ENCODE measurements around the gene FBL. TPM values are rescaled to one million over a fixed set of nuclear protein-coding genes. Genes with fewer than 3 reads are reported as not detected.

FBL gene
- total RNA-seq, 2 donors from 2014 or later: 255 to 264 TPM

GRCh38 chr19:39802958-39803357 is 43.2 kb downstream of the FBL start:
- no peak for ATAC-seq
- Mint-ChIP-seq H3K27me3 (peaks cover 31% of the 10 kb centered on the region), H3K27ac (no peak overlapping the region), H3K4me1 (peaks cover 3% of the 10 kb centered on the region), H3K4me3 (no peak overlapping the region), H3K36me3 (ENCODE audit: low read depth) (peaks cover 6% of the 10 kb centered on the region)
- DNase-seq: no peak
- H3K9me3 ChIP-seq (ENCODE audit: control insufficient read depth, low read length, poor library complexity, severe bottlenecking): no peaks in the 10 kb centered on the region

GRCh38 chr19:39797083-39797482 is 49.1 kb downstream of the FBL start:
- peaks cover 4% of the 10 kb centered on the region for H3K4me1 Mint-ChIP-seq
- no peak overlapping the region for H3K27ac Mint-ChIP-seq
- H3K9me3 ChIP-seq (ENCODE audit: control insufficient read depth, low read length, poor library complexity, severe bottlenecking): no peaks in the 10 kb centered on the region
- no peak overlapping the region for H3K4me3 Mint-ChIP-seq
- DNase-seq: no peak
- no peak for ATAC-seq
- H3K27me3 Mint-ChIP-seq: peaks cover 26% of the 10 kb centered on the region
- H3K36me3 Mint-ChIP-seq (ENCODE audit: low read depth): peaks cover 3% of the 10 kb centered on the region

DNA sequence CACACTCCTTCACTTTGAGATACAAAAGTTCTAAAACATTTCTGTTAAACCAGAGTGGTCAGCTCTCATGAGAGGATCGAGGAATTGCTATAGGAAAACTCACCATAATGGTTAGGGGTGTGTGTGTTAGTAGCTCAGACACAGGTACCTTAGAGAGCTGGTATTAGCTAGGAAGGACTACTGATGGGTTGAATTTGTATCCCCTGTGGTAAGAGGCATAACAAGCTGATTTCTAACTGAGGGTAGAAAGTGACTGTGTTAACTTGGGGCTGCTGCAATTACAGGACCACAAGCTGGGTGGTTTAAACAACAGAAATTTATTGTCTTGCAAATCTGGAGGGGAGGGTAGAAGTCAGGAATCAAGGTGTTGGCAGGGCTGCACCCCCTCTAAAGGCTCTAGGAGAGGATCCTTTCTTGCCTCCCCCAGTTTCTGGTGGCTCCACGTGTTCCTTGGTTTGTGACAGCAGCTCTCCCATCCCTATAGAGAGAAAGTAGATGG is 50.1 kb downstream of the FBL start:
- ATAC-seq: no peak
- H3K27ac Mint-ChIP-seq: no peak overlapping the region
- no peak for DNase-seq
- H3K36me3 Mint-ChIP-seq (ENCODE audit: low read depth): peaks cover 2% of the 10 kb centered on the region
- H3K9me3 ChIP-seq (ENCODE audit: control insufficient read depth, low read length, poor library complexity, severe bottlenecking): no peaks in the 10 kb centered on the region
- H3K27me3 Mint-ChIP-seq: peaks cover 21% of the 10 kb centered on the region
- no peak overlapping the region for H3K4me3 Mint-ChIP-seq
- peaks cover 4% of the 10 kb centered on the region for H3K4me1 Mint-ChIP-seq

DNA sequence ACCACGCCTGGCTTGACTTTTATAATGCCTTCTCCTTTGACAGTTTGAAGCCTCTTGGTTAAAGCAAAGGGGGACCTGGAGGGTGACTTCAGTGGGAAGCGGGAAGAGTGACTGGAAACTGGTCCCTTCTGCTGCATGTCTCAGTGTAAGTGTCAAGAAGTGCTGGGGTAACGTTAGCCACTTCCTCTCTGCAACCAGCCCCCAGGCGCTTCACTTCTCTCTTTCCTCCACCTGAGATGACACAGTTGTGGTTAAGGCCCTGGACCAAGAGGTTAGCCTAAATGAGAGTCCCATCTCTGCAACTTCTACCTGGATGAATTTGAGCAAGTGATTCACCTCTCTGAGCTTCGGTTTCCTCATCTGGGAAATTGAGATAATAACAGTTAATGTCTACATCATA is 51.2 kb downstream of the FBL start:
- no peak for ATAC-seq
- no peaks in the 10 kb centered on the region for H3K36me3 Mint-ChIP-seq (ENCODE audit: low read depth)
- H3K27me3 Mint-ChIP-seq: peaks cover 16% of the 10 kb centered on the region
- no peak overlapping the region for H3K4me3 Mint-ChIP-seq
- peaks cover 4% of the 10 kb centered on the region for H3K4me1 Mint-ChIP-seq
- DNase-seq: no peak
- no peaks in the 10 kb centered on the region for H3K9me3 ChIP-seq (ENCODE audit: control insufficient read depth, low read length, poor library complexity, severe bottlenecking)
- no peak overlapping the region for H3K27ac Mint-ChIP-seq

- Mint-ChIP-seq H3K27ac (peak overlapping the region; percentile 6), H3K27me3 (peaks cover 16% of the 10 kb centered on the region), H3K36me3 (ENCODE audit: low read depth) (no peaks in the 10 kb centered on the region), H3K4me3 (peak overlapping the region; percentile 80), H3K4me1 (peaks cover 4% of the 10 kb centered on the region)
- H3K9me3 ChIP-seq (ENCODE audit: control insufficient read depth, low read length, poor library complexity, severe bottlenecking): no peaks in the 10 kb centered on the region
- ATAC-seq (peak; percentile 96), DNase-seq (peak; percentile 54 to 63 (median 58))
These were observed 53.1 kb downstream of the FBL start for GRCh38 chr19:39792999-39793546.

GRCh38 chr19:39788244-39788643 is 57.9 kb downstream of the FBL start:
- peaks cover 31% of the 10 kb centered on the region for H3K27me3 Mint-ChIP-seq
- no peaks in the 10 kb centered on the region for H3K9me3 ChIP-seq (ENCODE audit: control insufficient read depth, low read length, poor library complexity, severe bottlenecking)
- H3K4me3 Mint-ChIP-seq: no peak overlapping the region
- peaks cover 4% of the 10 kb centered on the region for H3K4me1 Mint-ChIP-seq
- peaks cover 5% of the 10 kb centered on the region for H3K36me3 Mint-ChIP-seq (ENCODE audit: low read depth)
- ATAC-seq (no peak), DNase-seq (no peak)
- no peak overlapping the region for H3K27ac Mint-ChIP-seq

Other genes starting within 250 kb of the FBL start
- gene LGALS13, start 243.9 kb downstream of the FBL start, total RNA-seq: not detected
- gene LGALS16, start 190.5 kb downstream of the FBL start, total RNA-seq: not detected
- gene LGALS14, start 141.9 kb downstream of the FBL start, total RNA-seq: not detected
- gene CLC, start 108.3 kb downstream of the FBL start, total RNA-seq: 1 to 10 TPM; 1.9 to 8.2 TPM
- gene LEUTX, start 67.5 kb downstream of the FBL start, total RNA-seq: not detected
- gene DYRK1B, start 12.2 kb downstream of the FBL start, total RNA-seq: 10 to 100 TPM; 47.5 to 55.5 TPM
- 10 to 100 TPM in 1 of 2 donors, 1 to 10 TPM in 1; 9.1 to 10.1 TPM for gene FCGBP, start 88.3 kb upstream of the FBL start, total RNA-seq
- gene PSMC4, start 124.8 kb upstream of the FBL start, total RNA-seq: 10 to 100 TPM; 82.2 to 87.5 TPM
- 1 to 10 TPM; 2.5 to 2.7 TPM for gene ZNF546, start 150.7 kb upstream of the FBL start, total RNA-seq
- gene ZNF780B, start 209.9 kb upstream of the FBL start, total RNA-seq: 10 to 100 TPM; 15.1 to 16.8 TPM
- gene ZNF780A, start 244.6 kb upstream of the FBL start, total RNA-seq: 1 to 10 TPM; 6.4 to 9.5 TPM

Data from T-helper 17 cell (primary cell).